ENCODE results near the gene KIF6.

DNA sequence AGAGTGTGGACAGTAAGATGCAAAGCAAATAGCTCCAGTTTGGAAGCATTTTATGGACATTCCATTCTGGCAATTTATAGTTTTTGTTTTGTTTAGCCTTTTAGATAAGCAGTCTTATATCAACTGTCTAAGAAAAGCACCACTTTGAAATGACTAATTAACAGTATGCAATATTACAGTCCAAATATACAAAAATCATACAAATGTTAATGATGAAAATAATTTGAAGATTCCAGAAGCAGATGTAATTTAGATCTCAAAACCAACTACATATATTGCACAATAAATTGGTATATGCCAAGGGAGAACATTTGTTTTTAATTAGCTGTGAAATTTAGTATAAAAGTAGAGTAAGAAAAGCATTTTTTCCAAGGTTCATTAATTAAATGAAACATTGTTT is 158.8 kb downstream of the KIF6 start:
- TF ChIP-seq FOXP2 (optimal IDR thresholded peaks at IDR 0.05; ENCODE audit: control extremely low read depth, extremely low read length, insufficient read depth) = no peak
- no peak for TF ChIP-seq EZH2 (IDR thresholded peaks at IDR 0.05)
- TF ChIP-seq POLR2AphosphoS5 (IDR thresholded peaks at IDR 0.05; ENCODE audit: borderline replicate concordance, low read depth, low read length) = no peak; the same call in 1 of the 2 replicates
